Spleen (tissue), 7 donors: Measurements from ENCODE around the gene UCHL1.

ENCODE experiments used
- CTCF ChIP-seq, 11 experiments: fragments of 200-600 bp in 7 of 11; fragments of 450-650 bp in 4 of 11; sonication (generic) in 4 of 11; IDR thresholded peaks in 8 of 11; conservative IDR thresholded peaks in 3 of 11; 1 replicate in 7 of 11; 2 replicates in 4 of 11; pipeline versions ENCODE4 v1.4.0 to v1.8.0; 2016 to 2021; ENCODE audit warnings: antibody characterized with exemption in 11 of 11, inconsistent platforms in 4 of 11, mild to moderate bottlenecking in 1 of 11
- POLR2A ChIP-seq, 3 donors: fragments of 450-650 bp; IDR thresholded peaks; one replicate each; pipeline ENCODE4 v1.5.1; 2017; ENCODE audit warnings: antibody characterized with exemption in 3 of 3, mild to moderate bottlenecking in 1 of 3
- donor health status: DM: no; HTN: no; CAD: no; lungs with moderate emphysema.
- donor health status: DM: no; HTN: no; CAD: no.
- donor health status: DM: no; HTN: no; CAD: no.

- TF ChIP-seq CTCF (IDR thresholded peaks at IDR 0.05 in 8 of 11, conservative IDR thresholded peaks at IDR 0.05 in 3 of 11), result no peak
- TF ChIP-seq POLR2A (IDR thresholded peaks at IDR 0.05), result no peak
Observed at GRCh38 chr4:41257257-41257901, 651 bp downstream of the UCHL1 start.
